SK-N-SH treated with all-trans-retinoic acid at 6 μM for 48 hours (cell line): ENCODE results near the gene ATN1.

Experiments used
- ATAC-seq: fragments of 200-7000 bp; cut with Tn5 transposase; 3 replicates; pipeline ENCODE4 v1.9.1; 2020; ENCODE audit warnings: mild to moderate bottlenecking, moderate library complexity
- ARNTL ChIP-seq: fragments of 450-650 bp; formaldehyde crosslinking; IDR thresholded peaks from 2 replicates; pipeline ENCODE4 v1.5.0; 2020; ENCODE audit warnings: low read depth, mild to moderate bottlenecking, moderate library complexity, borderline replicate concordance
- BACH2 ChIP-seq: fragments of 250-450 bp; sonication (Bioruptor Pico); IDR thresholded peaks from 2 replicates; pipeline ENCODE4 v1.9.0; 2021; ENCODE audit warnings: mild to moderate bottlenecking, borderline replicate concordance
- CREB5 ChIP-seq: fragments of 250-450 bp; sonication (Bioruptor Pico); IDR thresholded peaks from 2 replicates; pipeline ENCODE4 v1.5.1; 2020; ENCODE audit warnings: low read depth, mild to moderate bottlenecking, moderate library complexity
- CSDC2 ChIP-seq: fragments of 250-450 bp; sonication (Bioruptor Pico); IDR thresholded peaks from 2 replicates; pipeline ENCODE4 v1.5.0; 2020; ENCODE audit warnings: mild to moderate bottlenecking, moderate library complexity
- CSRNP3 ChIP-seq: fragments of 250-450 bp; sonication (Bioruptor Pico); IDR thresholded peaks from 2 replicates; pipeline ENCODE4 v1.5.1; 2021; ENCODE audit warnings: mild to moderate bottlenecking, moderate library complexity
- ESRRG ChIP-seq: fragments of 250-450 bp; sonication (Bioruptor Pico); IDR thresholded peaks from 2 replicates; pipeline ENCODE4 v1.6.1; 2021; ENCODE audit warnings: mild to moderate bottlenecking
- OSR1 ChIP-seq: fragments of 250-450 bp; sonication (Bioruptor Pico); IDR thresholded peaks from 2 replicates; pipeline ENCODE4 v1.8.0; 2022; ENCODE audit warnings: moderate library complexity, mild to moderate bottlenecking, inconsistent platforms
- PPARA ChIP-seq: fragments of 250-450 bp; sonication (Bioruptor Pico); IDR thresholded peaks from 2 replicates; pipeline ENCODE4 v1.5.0; 2020; ENCODE audit warnings: mild to moderate bottlenecking, borderline replicate concordance
- RARB ChIP-seq: fragments of 250-450 bp; sonication (Bioruptor Pico); IDR thresholded peaks from 2 replicates; pipeline ENCODE4 v1.8.0; 2021; ENCODE audit warnings: mild to moderate bottlenecking, moderate library complexity
- SNAI2 ChIP-seq: fragments of 250-450 bp; sonication (Bioruptor Pico); IDR thresholded peaks from 2 replicates; pipeline ENCODE4 v1.5.0; 2020; ENCODE audit warnings: mild to moderate bottlenecking, moderate library complexity
- TCF4 ChIP-seq: fragments of 250-450 bp; sonication (Bioruptor Pico); IDR thresholded peaks from 2 replicates; pipeline ENCODE4 v1.8.0; 2021; ENCODE audit warnings: mild to moderate bottlenecking, moderate library complexity, borderline replicate concordance
- TOX ChIP-seq: fragments of 250-450 bp; sonication (Bioruptor Pico); IDR thresholded peaks from 2 replicates; pipeline ENCODE4 v1.8.0; 2021; ENCODE audit warnings: mild to moderate bottlenecking, moderate library complexity, borderline replicate concordance
- ZC3H10 ChIP-seq: fragments of 250-450 bp; sonication (Bioruptor Pico); IDR thresholded peaks from 2 replicates; pipeline ENCODE4 v1.5.1; 2021; ENCODE audit warnings: mild to moderate bottlenecking, moderate library complexity
- ZFP3 ChIP-seq: fragments of 250-450 bp; sonication (Bioruptor Pico); IDR thresholded peaks from 2 replicates; pipeline ENCODE4 v1.5.0; 2020; ENCODE audit warnings: mild to moderate bottlenecking, moderate library complexity
- ZFP30 ChIP-seq: fragments of 450-650 bp; formaldehyde crosslinking; IDR thresholded peaks from 2 replicates; pipeline ENCODE4 v1.5.0; 2022; ENCODE audit warnings: mild to moderate bottlenecking, moderate library complexity
- ZNF8 ChIP-seq: fragments of 450-650 bp; formaldehyde crosslinking; IDR thresholded peaks from 2 replicates; pipeline ENCODE4 v1.5.0; 2020; ENCODE audit warnings: mild to moderate bottlenecking, moderate library complexity
- TF ChIP-seq, protein P1 (sequence below): fragments of 250-450 bp; sonication (Bioruptor Pico); IDR thresholded peaks from 2 replicates; pipeline ENCODE4 v1.8.0; 2020; ENCODE audit warnings: mild to moderate bottlenecking, moderate library complexity, borderline replicate concordance

The ATN1 gene

DNA sequence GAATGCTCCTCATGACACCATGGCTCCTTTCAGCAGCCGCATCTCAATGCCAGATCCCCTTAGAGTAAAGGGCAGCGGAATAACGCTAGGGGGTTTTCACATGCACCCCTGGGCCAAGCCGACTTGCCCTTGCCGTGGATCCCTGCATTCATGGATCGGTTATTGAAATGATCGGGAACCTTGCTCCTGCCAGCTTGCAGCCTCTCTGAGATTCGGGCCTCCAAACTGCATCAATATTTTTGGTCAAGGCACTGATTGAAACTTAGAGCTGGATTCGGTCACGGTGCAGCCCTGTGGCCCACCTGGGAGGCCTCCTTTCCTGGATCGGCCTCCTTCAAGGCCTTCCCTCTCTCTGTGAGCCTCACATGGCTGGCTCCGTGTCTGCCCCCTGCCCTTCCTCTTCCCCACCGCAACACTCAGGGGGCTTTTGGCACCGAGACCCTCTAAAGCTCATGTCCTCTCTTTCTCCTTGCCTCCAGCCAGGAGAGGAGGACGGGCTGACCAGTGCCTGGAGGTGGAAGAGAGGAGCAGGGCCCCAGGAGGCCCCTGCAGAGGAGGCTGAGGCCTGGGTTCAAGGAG is 25.2 kb downstream of the ATN1 start:
- TF ChIP-seq OSR1 (CRISPR knock-in tag): no peak
- no peak for TF ChIP-seq ZNF8 (CRISPR knock-in tag)
- no peak for TF ChIP-seq CREB5 (CRISPR knock-in tag)
- no peak for TF ChIP-seq PPARA (CRISPR knock-in tag)
- TF ChIP-seq TCF4 (CRISPR knock-in tag): no peak
- TF ChIP-seq SNAI2: no peak
- ATAC-seq: no peak

- ATAC-seq: no peak
- TF ChIP-seq ESRRG (CRISPR knock-in tag): no peak
- TF ChIP-seq BACH2 (CRISPR knock-in tag): no peak
- no peak for TF ChIP-seq TOX
- no peak for TF ChIP-seq SNAI2
- TF ChIP-seq ZFP30 (CRISPR knock-in tag): no peak
- TF ChIP-seq ZFP3: no peak
- no peak for TF ChIP-seq CSRNP3
- TF ChIP-seq ARNTL (CRISPR knock-in tag): no peak
- no peak for TF ChIP-seq CREB5 (CRISPR knock-in tag)
- TF ChIP-seq ZC3H10 (CRISPR knock-in tag): no peak
- no peak for TF ChIP-seq CSDC2 (CRISPR knock-in tag)
- TF ChIP-seq ZNF8 (CRISPR knock-in tag): no peak
Observed at GRCh38 chr12:6953442-6954315, 25.9 kb downstream of the ATN1 start.

- TF ChIP-seq SNAI2: no peak
- no peak for TF ChIP-seq ZFP30 (CRISPR knock-in tag)
- TF ChIP-seq OSR1 (CRISPR knock-in tag): no peak
- TF ChIP-seq PPARA (CRISPR knock-in tag): no peak
- no peak for TF ChIP-seq CREB5 (CRISPR knock-in tag)
- TF ChIP-seq RARB (CRISPR knock-in tag): no peak
- TF ChIP-seq, protein P1, sequence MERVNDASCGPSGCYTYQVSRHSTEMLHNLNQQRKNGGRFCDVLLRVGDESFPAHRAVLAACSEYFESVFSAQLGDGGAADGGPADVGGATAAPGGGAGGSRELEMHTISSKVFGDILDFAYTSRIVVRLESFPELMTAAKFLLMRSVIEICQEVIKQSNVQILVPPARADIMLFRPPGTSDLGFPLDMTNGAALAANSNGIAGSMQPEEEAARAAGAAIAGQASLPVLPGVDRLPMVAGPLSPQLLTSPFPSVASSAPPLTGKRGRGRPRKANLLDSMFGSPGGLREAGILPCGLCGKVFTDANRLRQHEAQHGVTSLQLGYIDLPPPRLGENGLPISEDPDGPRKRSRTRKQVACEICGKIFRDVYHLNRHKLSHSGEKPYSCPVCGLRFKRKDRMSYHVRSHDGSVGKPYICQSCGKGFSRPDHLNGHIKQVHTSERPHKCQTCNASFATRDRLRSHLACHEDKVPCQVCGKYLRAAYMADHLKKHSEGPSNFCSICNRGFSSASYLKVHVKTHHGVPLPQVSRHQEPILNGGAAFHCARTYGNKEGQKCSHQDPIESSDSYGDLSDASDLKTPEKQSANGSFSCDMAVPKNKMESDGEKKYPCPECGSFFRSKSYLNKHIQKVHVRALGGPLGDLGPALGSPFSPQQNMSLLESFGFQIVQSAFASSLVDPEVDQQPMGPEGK (CRISPR knock-in tag): no peak
- TF ChIP-seq ARNTL (CRISPR knock-in tag): no peak
- TF ChIP-seq, all 23 proteins: peak for 0
- no peak for ATAC-seq
Observed at GRCh38 chr12:6954316-6955107, 26.8 kb downstream of the ATN1 start.
